ENCODE results near the gene DSPP. TPM values are rescaled to one million over a fixed set of nuclear protein-coding genes. Genes with fewer than 3 reads are reported as not detected.

The DSPP gene
- total RNA-seq, 3 donors from 2014 or later (not counting 1 experiment from before 2014, with no cell fraction given), result not detected

- H3K4me3 ChIP-seq (ENCODE audit: low read length), result no peak overlapping the region
- no peaks in the 10 kb centered on the region for H3K36me3 ChIP-seq (ENCODE audit: control insufficient read depth, insufficient read depth, low read length)
- no peak overlapping the region for H3K4me3 Mint-ChIP-seq
- H3K9me3 Mint-ChIP-seq, result no peaks in the 10 kb centered on the region
- H3K27ac ChIP-seq (ENCODE audit: low read length), result no peak overlapping the region
- ATAC-seq, result no peak
- no peaks in the 10 kb centered on the region for H3K9me3 ChIP-seq (ENCODE audit: control insufficient read depth, insufficient read depth, low read length)
- H3K4me1 Mint-ChIP-seq, result no peaks in the 10 kb centered on the region
- H3K4me1 ChIP-seq (ENCODE audit: control insufficient read depth, insufficient read depth, low read length), result no peaks in the 10 kb centered on the region
- H3K27ac Mint-ChIP-seq, result no peak overlapping the region
- intact Hi-C loops (cut with micrococcal nuclease), result no loop called here
- no peak for TF ChIP-seq CTCF (IDR thresholded peaks at IDR 0.05)
- H3K27me3 Mint-ChIP-seq (ENCODE audit: low read depth in 2 of 2), result peaks cover 2 to 29% of the 10 kb centered on the region in 2 donors
- DNase-seq, result no peak
- peaks cover 6% of the 10 kb centered on the region for H3K36me3 Mint-ChIP-seq
- H3K27me3 ChIP-seq (ENCODE audit: control insufficient read depth, insufficient read depth, low read length), result no peaks in the 10 kb centered on the region
These were observed 7.0 kb upstream of the DSPP start for GRCh38 chr4:87601361-87601760.

GRCh38 chr4:87614292-87614890 lies 6.1 kb downstream of the DSPP start:
- ATAC-seq (no peak), DNase-seq (no peak)
- Mint-ChIP-seq H3K4me1 (no peaks in the 10 kb centered on the region), H3K36me3 (no peaks in the 10 kb centered on the region), H3K27me3 (ENCODE audit: low read depth in 2 of 2) (peaks cover 7 to 9% of the 10 kb centered on the region in 2 donors), H3K27ac (no peak overlapping the region), H3K4me3 (no peak overlapping the region), H3K9me3 (no peaks in the 10 kb centered on the region)
- H3K4me1 ChIP-seq (ENCODE audit: control insufficient read depth, insufficient read depth, low read length), result no peaks in the 10 kb centered on the region
- no peaks in the 10 kb centered on the region for H3K36me3 ChIP-seq (ENCODE audit: control insufficient read depth, insufficient read depth, low read length)
- no peak overlapping the region for H3K4me3 ChIP-seq (ENCODE audit: low read length)
- H3K27me3 ChIP-seq (ENCODE audit: control insufficient read depth, insufficient read depth, low read length), result peaks cover 2% of the 10 kb centered on the region
- 96% methylated on average over 4 of the region's 4 CpGs for whole genome bisulfite sequencing (ENCODE audit: insufficient coverage)
- no peaks in the 10 kb centered on the region for H3K9me3 ChIP-seq (ENCODE audit: control insufficient read depth, insufficient read depth, low read length)
- intact Hi-C loops (cut with micrococcal nuclease), result no loop called here
- no peak overlapping the region for H3K27ac ChIP-seq (ENCODE audit: low read length)
- TF ChIP-seq CTCF (IDR thresholded peaks at IDR 0.05), result no peak

- no peak for DNase-seq
- no peak overlapping the region for H3K4me3 ChIP-seq (ENCODE audit: low read length)
- no peak for TF ChIP-seq CTCF (IDR thresholded peaks at IDR 0.05)
- peaks cover 12 to 13% of the 10 kb centered on the region in 2 donors for H3K27me3 Mint-ChIP-seq (ENCODE audit: low read depth in 2 of 2)
- no peaks in the 10 kb centered on the region for H3K9me3 Mint-ChIP-seq
- intact Hi-C loops (cut with micrococcal nuclease), result no loop called here
- H3K4me1 Mint-ChIP-seq, result no peaks in the 10 kb centered on the region
- no peaks in the 10 kb centered on the region for H3K9me3 ChIP-seq (ENCODE audit: control insufficient read depth, insufficient read depth, low read length)
- H3K4me1 ChIP-seq (ENCODE audit: control insufficient read depth, insufficient read depth, low read length), result no peaks in the 10 kb centered on the region
- H3K36me3 Mint-ChIP-seq, result no peaks in the 10 kb centered on the region
- H3K27ac ChIP-seq (ENCODE audit: low read length), result no peak overlapping the region
- no peak overlapping the region for H3K4me3 Mint-ChIP-seq
- 91% methylated on average over 9 of the region's 9 CpGs for WGBS (ENCODE audit: insufficient coverage)
- ATAC-seq, result no peak
- no peaks in the 10 kb centered on the region for H3K36me3 ChIP-seq (ENCODE audit: control insufficient read depth, insufficient read depth, low read length)
- peaks cover 2% of the 10 kb centered on the region for H3K27me3 ChIP-seq (ENCODE audit: control insufficient read depth, insufficient read depth, low read length)
- no peak overlapping the region for H3K27ac Mint-ChIP-seq
These were observed 7.9 kb downstream of the DSPP start for GRCh38 chr4:87616268-87616667.

GRCh38 chr4:87620086-87620485 lies 11.8 kb downstream of the DSPP start:
- H3K36me3 ChIP-seq (ENCODE audit: control insufficient read depth, insufficient read depth, low read length), result no peaks in the 10 kb centered on the region
- no peaks in the 10 kb centered on the region for H3K4me1 ChIP-seq (ENCODE audit: control insufficient read depth, insufficient read depth, low read length)
- H3K4me3 ChIP-seq (ENCODE audit: low read length), result no peak overlapping the region
- intact Hi-C loops (cut with micrococcal nuclease), result no loop called here
- Mint-ChIP-seq H3K9me3 (peaks cover 0 to 3% of the 10 kb centered on the region in 2 donors), H3K4me1 (no peaks in the 10 kb centered on the region), H3K27me3 (ENCODE audit: low read depth in 2 of 2) (peaks cover 14 to 20% of the 10 kb centered on the region in 2 donors), H3K4me3 (no peak overlapping the region), H3K36me3 (no peaks in the 10 kb centered on the region), H3K27ac (no peak overlapping the region)
- 89% methylated on average over 4 of the region's 6 CpGs for WGBS (ENCODE audit: insufficient coverage)
- no peaks in the 10 kb centered on the region for H3K27me3 ChIP-seq (ENCODE audit: control insufficient read depth, insufficient read depth, low read length)
- no peaks in the 10 kb centered on the region for H3K9me3 ChIP-seq (ENCODE audit: control insufficient read depth, insufficient read depth, low read length)
- H3K27ac ChIP-seq (ENCODE audit: low read length), result no peak overlapping the region
- ATAC-seq (no peak), DNase-seq (no peak)
- TF ChIP-seq CTCF (IDR thresholded peaks at IDR 0.05), result no peak
